DOHH2 (cell line): ENCODE results near the gene OXLD1.

Experiments
- EZH2phosphoT487 ChIP-seq: fragments of 200-600 bp; sonication (generic); IDR thresholded peaks from 2 replicates; pipeline ENCODE4 v1.6.1; 2017; ENCODE audit warnings: borderline replicate concordance, mild to moderate bottlenecking, antibody characterized with exemption, low read length, moderate library complexity, mixed read lengths
- TF ChIP-seq, protein P1 (sequence below): fragments of 200-600 bp; sonication (generic); IDR thresholded peaks from one replicate; pipeline ENCODE4 v1.5.1; 2014; ENCODE audit warnings: antibody characterized with exemption, mild to moderate bottlenecking, low read depth, low read length; ENCODE audit not compliant: poor library complexity, severe bottlenecking

DNA sequence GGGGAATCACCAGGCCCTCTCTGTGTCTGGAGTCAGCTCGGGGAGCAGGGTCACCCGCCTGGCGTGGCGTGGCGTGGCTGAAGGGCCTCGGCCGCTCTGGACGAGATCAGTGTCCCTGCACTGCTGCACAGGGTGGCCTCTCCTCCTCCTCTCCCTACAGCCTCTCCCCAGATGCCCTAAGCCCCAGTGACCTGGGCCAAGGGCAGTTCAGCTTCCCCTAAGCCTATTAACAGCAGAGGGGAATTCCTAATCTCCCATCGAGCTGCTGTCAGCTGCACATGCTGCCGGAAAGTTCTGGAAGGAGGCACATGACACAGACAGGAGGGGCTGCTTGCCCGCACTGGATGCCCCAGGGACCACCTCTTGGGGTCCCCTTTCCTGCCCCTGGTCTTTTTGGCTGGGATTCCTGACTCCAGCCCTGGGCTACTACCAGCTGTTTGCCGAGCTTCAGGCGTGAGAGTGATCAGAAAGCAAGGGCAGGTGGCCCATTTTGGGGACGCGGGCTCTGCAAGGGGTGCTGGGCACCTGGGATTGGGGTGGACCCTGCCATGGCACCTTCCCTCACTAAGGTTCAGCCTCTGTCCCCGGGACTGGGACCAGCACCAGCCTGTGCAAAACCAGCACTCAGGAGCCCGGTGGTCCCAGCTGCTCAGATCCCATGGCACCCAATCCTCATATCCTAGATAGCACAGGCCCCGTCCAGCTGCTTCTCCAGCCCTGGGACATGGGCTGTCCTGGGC lies 10.9 kb downstream of the OXLD1 start:
- TF ChIP-seq, protein P1, sequence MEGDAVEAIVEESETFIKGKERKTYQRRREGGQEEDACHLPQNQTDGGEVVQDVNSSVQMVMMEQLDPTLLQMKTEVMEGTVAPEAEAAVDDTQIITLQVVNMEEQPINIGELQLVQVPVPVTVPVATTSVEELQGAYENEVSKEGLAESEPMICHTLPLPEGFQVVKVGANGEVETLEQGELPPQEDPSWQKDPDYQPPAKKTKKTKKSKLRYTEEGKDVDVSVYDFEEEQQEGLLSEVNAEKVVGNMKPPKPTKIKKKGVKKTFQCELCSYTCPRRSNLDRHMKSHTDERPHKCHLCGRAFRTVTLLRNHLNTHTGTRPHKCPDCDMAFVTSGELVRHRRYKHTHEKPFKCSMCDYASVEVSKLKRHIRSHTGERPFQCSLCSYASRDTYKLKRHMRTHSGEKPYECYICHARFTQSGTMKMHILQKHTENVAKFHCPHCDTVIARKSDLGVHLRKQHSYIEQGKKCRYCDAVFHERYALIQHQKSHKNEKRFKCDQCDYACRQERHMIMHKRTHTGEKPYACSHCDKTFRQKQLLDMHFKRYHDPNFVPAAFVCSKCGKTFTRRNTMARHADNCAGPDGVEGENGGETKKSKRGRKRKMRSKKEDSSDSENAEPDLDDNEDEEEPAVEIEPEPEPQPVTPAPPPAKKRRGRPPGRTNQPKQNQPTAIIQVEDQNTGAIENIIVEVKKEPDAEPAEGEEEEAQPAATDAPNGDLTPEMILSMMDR: no peak
- no peak for TF ChIP-seq EZH2phosphoT487
